HG02885 (cell line): ENCODE results near the gene C18orf54.
"Not testable (repeated sequence)": the region's sequence is repeated elsewhere in the genome, so short reads cannot be mapped to it uniquely, and the experiment has no call there.

ENCODE experiments used
- ATAC-seq: cut with Tn5 transposase; IDR thresholded peaks from one replicate; pipeline ENCODE4 v1.9.1; 2021; ENCODE audit warnings: mild to moderate bottlenecking; ENCODE audit not compliant: unreplicated experiment, poor library complexity

The C18orf54 gene

DNA sequence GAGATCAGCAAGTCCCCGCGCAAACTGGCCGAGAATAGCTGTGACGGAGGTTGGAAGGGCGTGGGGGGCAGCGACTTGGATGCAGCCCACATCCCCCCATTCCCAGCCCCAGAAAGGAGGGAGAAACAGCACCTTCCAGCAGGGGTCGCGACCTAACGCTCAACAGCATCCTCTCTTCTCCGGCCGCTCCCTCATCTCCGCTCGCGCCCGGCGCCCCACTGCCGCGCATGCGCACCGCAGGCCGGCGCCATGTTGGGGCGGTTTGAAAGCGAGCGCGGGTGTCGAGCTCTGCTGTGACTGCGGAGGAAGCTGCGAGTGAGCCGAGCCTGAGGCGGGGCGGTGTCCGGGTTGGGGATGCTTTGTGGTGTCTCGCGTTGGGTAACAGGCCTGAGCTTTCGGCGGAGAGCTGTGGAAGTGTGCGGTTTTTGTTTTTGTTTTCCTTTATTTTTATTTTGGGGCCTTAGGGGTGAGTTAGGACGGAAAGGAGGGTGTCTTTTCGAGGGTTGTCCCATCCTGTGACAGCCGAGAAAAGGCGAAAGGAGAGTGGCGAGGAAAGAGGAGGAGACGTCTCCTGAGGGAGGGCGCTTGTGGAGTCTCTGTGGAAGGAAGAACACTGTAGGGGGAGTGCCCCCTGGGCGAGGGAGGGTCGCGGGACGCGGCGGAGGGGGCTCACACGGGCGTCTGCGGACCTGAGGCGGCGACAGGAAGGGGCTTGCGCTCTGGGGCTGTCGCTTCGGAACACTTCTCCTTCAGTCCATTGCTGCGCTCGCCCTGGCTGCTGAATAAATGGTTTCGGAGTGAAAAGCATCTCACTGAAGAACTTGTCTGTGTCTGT lies at the start of gene C18orf54, which contains the start of gene STARD6:
C18orf54 (plus strand) TSS at position 247 of the 835 bp plus-strand sequence. CDS start 2,667 bp downstream, outside the sequence.
STARD6 (minus strand) TSS at position 199 of the 835 bp plus-strand sequence. CDS start 3,285 bp downstream, outside the sequence.
- peak; percentile 94 for ATAC-seq

DNA sequence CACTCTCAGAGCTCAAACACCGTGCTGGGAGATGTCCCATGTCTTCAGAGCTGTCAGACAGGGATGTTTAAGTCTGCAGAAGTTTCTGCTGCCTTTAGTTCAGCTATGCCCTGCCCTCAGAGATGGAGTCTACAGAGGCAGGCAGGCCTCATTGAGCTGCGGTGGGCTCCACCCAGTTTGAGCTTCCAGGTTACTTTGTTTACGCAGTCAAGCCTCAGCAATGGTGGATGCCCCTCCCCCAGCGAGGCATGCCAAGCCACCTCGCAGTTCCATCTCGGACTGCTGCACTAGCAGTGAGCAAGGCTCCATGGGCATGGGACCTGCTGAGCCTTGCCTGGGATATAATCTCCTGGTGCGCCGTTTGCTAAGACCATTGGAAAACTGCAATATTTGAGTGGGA lies 48.1 kb upstream of the C18orf54 start:
- ATAC-seq: not testable (repeated sequence)

DNA sequence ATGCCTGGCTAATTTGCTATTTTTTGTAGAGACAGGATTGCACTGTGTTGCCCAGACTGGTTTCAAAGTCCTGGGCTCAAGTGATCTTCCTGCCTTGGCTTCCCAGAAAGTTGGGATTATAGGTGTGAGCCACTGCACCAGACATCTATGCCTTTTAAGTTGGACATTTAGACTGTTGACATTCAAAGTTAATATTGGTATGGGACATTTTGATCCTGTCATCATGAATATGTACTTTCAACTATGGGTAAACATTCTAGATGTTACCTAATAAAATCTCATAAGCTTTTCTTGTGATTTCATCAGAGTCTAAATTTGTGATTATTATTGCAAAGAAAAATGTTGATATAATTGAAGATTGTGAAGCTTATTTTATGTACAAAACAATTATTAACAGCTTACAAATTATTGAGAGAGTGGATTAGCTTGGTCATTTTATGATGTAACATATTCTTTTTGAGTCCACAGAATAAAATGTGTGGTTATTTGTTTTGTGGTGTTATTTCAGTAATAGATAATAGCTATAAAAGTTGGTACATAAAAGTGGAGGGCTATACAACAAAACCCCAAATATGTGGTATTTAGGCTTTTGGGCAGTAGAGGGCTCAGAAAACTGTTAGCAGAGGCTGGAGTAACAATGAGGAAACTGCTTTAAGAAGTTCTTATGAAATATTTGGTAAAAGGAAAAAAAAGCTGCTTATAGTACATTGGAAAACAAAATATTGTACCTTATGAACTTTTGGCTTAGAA lies 41.5 kb upstream of the C18orf54 start:
- no peak for ATAC-seq

DNA sequence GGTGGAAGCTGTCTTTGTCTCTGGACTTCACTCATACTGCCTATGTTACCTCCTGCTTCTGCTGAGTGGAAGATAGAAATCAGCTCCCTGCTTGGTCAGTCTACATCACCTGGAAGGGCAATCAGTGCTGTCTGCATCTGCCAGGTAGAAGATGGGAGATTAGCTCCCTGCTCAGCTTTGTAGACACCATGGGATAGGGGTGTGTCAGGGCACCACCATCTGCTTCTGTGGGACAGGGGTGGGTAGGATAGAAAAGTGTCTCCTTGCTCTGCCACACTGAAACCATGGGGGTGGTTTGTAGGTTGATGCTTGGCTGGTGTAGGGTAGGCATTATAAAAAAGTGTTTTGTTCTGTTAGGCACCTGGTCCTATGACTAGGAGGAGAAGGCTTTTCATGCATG lies 34.1 kb upstream of the C18orf54 start:
- no peak for ATAC-seq

DNA sequence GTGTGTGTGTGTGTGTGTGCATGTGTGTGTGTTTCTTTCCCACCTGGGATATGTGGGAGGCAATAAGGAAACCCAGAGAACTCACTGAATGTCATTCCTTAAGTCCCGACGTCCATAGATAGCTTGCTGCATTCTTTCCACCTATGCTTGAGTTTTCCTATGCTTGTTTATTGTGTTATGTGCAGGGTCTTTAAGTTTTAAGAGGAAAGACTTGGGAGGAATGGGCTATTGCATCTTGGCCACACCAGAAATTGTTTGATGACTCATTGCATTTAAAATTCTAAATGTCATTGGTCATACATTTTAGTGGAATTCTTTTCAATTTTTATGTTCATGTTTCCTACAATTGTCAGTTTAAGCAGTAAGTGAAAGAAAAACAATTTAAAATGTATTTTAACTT lies 33.7 kb upstream of the C18orf54 start:
- no peak for ATAC-seq

DNA sequence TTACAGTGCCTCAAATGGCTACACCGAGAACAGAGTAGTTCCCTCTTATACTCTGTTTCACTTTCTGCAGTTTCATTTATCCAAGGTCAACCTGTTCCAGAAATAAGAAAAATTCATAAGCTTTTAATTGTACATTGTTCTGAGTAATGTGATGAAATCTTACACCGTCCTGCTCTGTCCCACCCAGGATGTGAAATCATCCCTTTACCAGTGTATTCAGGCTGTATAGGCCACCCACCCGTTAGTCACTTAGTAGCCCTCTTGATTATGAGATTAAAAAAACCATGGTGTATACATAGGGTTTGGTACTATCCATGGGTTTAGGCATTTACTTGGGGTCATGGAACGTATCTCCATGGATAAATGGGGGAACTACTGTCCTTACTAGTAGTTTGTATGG lies 29.9 kb upstream of the C18orf54 start:
- no peak for ATAC-seq

DNA sequence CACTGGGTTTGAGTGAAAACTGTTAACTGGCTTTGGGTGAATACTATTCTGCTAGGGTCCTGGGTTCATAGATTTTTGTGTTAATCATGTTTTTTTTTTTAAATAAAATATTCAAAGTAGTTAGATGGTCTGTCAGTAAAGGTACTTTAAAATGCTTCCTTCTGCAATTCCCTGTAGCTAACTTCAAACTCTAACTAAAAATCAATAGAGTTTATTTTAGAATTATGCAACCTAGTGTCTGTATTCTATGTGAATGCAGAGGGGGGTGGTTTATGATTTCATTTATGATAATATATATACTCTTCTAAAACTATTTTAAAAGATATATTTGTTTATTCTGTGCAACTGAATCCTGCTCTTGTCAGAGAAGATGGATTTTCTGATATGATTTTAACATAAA lies 27.9 kb upstream of the C18orf54 start:
- ATAC-seq: no peak

DNA sequence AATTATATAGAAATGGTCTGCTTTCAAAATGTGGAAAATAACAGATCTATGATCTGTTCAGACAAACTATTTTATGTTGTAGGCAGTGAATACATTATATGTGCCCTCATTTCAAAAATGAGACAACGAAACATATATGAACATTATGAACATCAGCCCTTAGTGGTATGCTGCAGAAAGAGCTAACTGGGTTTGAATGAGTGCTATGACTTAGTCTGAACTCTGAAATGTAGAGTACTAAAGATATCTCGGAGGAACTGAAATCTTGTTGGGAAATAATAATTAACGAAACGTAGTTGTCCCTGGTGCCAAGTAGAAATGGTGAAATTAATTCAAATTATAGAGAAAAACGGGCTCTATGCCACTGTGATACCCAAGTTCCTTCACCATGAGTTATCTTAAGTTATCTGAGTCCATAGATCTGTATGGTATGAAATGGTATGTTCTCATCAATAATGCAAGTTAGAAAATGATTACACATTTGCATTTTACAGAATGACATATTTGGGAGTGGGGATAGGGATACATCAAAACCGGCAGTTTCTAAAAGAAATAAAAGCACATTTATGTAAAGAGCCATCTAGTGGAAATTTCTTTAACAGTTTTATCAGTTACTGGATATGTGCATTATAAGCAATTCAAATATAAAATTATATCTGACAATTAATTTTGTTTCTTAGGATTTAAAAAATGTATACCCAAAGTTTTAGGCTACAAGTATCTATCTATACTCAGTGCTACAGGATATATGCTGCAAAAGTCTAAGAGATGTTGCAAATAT lies 26.7 kb upstream of the C18orf54 start:
- no peak for ATAC-seq

DNA sequence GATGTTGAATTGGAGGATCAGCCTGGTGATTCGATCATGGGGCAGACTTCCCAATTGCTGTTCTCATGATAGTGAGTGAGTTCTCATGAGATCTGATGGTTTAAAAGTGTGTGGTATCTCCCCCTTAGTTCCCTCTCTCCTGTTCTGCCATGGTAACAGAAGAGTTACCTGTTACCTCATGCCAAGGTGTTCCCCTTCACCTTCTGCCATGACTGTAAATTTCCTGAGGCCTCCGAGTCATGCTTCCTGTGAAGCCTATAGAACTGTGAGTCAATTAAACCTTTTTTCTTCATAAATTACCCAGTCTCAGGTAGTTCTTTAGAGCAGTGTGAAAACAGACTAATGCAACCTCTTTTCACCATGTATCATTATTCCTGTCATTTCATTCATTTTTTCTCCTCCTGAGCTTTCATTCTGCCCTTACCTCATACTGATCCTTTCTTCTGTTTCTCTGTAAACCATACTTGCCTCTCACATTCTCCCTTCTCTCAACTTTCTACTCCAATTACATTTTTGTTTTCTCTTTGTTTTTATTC lies 22.0 kb upstream of the C18orf54 start:
- no peak for ATAC-seq

DNA sequence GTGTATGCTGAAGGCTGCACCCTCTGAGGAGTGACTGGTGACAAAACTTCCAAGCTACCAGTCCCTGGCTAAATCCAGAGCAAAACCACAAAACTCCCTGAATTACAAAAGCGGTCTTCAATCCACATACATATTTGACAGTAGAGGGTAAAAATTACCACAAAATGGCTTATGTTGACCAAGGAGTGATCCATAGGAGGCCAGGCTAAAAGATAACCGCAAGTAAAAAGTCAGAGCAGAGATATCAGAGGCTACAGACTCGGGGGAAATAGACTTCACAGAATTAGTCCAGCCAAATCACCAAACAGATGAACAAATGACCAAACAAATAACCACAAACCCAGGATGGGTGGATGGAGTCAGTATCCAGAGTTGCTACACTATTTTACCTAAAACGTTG lies 19.5 kb upstream of the C18orf54 start:
- ATAC-seq: no peak

DNA sequence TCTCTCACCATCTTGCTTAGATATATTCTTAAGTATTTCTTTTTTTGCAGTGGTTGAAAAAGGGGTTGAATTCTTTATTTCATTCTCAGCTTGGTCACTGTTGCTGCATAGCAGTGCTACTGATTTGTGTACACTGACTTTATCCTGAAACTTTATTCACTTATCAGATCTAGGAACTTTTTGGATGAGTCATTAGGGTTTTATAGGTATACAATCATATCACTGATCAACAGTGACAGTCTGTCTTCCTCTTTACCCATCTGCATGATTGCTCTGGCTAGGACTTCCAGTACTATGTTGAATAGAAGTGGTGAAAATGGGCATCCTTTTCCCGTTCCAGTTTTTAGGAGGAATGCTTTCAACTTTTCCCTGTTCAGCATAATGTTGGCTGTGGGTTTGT lies 6.5 kb upstream of the C18orf54 start:
- ATAC-seq: no peak

DNA sequence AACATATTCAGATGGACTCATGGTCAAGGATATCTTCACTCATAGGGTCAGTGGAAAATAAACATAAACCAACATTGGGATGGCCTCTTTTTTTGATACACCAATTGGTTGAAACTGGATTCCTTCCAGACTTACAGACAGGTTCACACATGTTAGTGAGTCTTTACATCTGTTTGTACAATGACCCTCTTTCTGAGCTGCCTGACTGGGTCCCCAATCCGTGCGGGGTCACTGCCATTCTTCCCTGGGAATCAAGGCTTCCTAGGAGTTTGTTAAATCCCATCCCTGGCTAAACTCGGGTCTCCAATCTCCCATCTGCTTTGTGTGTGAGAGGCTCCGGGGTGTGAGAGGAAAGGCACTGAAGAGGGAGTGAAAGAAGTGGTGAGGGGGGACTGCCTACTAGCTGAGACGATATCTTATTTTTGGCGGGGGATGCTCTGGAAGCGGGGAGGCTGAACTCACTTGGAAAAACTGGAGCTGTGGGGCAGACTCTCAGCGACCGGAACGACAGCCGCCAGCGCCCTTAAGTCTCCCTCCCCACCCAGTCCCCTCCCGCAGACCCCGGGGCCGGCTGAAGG lies 535 bp upstream of the C18orf54 start:
- peak; percentile 1 for ATAC-seq

DNA sequence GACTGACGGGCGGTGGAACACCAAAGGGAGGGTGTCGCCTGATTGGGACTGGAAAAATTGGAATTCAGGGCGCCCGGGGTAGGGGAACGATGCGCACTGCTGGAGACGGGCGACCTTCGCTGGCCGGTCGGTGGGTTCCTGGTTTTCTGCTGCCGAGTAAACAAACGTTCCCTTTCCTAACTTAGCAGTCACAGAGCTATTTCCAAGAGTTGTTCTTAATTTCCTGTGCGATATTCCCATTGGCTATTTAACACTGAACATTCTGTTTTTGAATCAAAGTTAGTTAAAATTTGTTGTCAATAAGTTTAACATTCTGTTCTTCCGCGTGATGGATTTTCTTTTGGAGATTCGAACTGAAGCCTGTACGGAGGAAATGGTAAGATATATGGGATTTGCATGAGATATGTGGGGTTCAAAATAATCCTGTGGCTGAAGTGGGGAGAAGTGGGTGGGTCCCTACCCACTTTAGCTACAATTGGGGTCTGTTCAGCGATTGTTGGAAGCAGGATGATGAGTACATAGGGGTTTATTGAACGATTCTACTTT lies 862 bp downstream of the C18orf54 start:
- ATAC-seq: peak; percentile 11

DNA sequence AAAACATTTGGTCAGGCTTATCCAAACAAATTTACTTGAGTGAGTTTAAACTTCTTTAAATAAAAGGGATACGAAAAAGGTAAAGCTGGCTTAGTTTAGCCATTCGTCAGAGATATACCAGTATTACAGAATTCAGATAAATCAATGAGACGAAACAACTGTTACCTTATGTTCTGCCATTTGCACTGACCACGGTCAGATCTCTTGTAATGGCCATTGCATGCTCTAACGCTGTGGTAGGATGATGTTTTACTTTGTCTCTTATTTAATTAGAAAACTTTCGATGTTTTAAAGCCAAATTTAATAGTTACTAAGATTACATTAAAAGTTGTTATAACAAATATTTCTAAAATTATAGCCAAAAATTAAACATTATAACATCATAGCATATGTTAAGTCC lies 1.5 kb downstream of the C18orf54 start:
- no peak for ATAC-seq

DNA sequence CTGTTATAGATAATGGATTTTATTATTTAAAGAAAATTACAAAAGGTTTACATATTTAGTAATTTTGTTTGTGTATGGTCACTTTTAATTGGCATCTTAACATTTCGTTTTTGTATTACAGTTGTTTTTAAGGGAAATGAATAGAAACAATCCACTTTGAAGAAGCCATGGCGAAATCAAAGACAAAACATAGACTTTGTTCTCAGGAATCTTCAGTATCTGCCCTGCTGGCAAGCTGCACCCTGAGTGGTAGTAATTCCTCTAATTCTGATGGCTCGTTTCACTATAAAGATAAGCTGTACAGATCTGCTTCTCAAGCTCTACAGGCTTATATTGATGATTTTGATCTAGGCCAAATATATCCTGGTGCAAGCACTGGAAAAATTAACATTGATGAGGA lies 2.7 kb downstream of the C18orf54 start:
- no peak for ATAC-seq

DNA sequence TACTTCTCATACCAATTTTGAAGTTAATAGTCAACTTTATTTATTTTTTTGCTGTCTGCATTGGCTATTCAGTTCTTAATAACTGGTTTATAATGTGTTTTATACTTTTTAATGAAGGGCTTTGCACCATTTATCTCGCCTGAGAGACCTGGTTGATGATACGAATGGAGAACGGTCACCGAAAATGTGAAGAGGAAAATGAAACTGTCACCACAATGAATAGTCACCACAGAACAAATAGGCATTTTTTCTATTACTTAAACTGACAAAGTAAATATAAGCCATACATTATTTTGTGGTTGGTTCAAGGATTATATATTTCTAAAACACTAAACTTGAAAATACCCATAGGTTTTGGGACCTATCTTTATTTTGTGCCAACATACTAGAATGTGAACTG lies 20.4 kb downstream of the C18orf54 start:
- no peak for ATAC-seq

DNA sequence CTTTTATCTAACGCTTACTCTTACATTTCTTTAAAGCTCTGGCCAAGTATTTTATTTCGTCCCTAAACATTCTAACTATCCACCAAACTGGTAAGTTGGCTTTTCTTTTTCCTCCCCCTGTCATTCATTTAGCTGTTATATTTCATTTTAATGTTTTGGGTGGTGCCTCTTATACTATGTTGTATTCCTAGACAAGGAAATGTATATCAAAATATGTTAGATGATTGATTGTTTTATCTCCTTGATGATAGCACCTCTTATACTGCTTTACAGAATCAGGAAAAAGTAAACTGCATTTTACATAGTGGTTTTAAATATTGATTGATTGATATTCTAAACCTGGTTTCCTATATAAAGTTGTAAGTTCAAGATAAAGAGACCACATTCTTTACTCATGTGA lies 23.9 kb downstream of the C18orf54 start:
- no peak for ATAC-seq

DNA sequence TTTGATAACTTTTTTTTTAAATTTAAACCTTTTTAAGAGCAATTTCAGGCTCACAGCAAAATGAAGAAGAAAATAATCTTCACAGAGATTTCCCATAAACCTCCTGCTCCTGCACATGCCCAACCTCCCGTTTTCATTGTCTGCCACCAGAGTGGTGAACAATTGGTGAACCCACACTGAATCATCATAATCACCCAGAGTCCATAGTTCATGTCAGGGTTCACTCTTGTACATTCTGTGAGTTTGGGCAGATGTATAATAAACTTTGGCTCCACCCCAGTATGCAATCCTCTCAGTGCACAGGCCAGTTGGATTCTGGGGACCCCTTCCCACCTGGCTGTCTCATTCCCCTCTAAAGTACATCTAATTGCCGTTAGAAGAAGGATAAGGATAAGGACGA lies 24.4 kb downstream of the C18orf54 start:
- ATAC-seq: no peak

DNA sequence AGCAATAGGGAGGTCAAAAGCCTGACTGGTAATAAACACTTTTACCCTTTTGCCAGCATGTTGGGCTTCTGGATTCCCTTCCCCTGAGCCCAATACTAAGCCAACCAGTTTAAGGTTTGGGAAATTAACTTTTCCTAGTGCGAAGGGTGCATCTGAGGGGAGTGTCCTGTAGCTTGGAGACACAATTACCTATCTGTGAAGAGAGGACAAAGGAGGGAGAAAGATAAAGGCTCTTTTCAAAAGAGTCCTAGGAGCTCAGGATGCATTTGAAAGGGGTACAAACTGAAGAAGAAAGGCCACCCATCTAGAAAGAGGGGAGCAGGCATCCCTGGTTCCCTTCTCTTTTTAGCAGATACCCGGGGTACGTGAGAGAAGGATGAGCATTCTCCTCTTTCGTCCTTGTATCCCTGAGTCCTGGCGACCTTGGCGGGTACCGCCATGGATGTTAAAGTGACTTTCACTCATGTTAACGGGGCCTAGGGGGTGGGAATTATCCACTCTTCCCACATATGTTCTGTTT lies 25.1 kb downstream of the C18orf54 start:
- no peak for ATAC-seq

DNA sequence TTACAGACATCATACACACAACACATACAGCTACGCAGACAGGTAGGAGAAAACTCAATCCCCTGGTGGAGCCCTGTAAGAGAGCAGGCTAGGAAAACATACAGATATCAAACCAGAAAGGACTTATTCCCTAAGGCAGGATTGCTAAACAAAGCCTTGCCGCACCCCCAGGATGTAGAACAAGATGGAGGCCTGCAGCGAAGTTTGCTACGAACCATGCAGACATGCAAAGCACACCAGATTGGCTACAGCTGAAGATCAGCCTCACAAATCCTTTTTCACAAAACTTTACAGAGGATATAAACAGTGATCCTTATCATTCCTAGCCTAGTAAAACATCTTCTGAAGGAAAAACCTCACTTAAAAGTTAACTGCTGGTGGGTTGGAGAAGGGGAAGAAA lies 28.3 kb downstream of the C18orf54 start:
- no peak for ATAC-seq
